ENCODE measurements around the gene FHAD1.

FHAD1 gene

GRCh38 chr1:15326691-15327588 lies 79.9 kb downstream of the FHAD1 start:
- no peak for DNase-seq (ENCODE audit: low read depth, low spot score)

- no peak for DNase-seq (ENCODE audit: low read depth, low spot score)
These were observed 81.5 kb downstream of the FHAD1 start for GRCh38 chr1:15328351-15329103.

- no peak for DNase-seq (ENCODE audit: low read depth, low spot score)
These were observed 82.2 kb downstream of the FHAD1 start for GRCh38 chr1:15329104-15329820.

- no peak for DNase-seq (ENCODE audit: low read depth, low spot score)
These were observed 83.0 kb downstream of the FHAD1 start for GRCh38 chr1:15330028-15330427.

- DNase-seq (ENCODE audit: low read depth, low spot score) = no peak
These were observed 84.2 kb downstream of the FHAD1 start for GRCh38 chr1:15331180-15331579.

GRCh38 chr1:15331734-15332133 lies 84.7 kb downstream of the FHAD1 start:
- DNase-seq (ENCODE audit: low read depth, low spot score) = no peak

GRCh38 chr1:15332525-15332924 lies 85.5 kb downstream of the FHAD1 start:
- DNase-seq (ENCODE audit: low read depth, low spot score) = no peak

GRCh38 chr1:15332952-15333715 lies 86.1 kb downstream of the FHAD1 start:
- no peak for DNase-seq (ENCODE audit: low read depth, low spot score)

- DNase-seq (ENCODE audit: low read depth, low spot score) = no peak
These were observed 88.0 kb downstream of the FHAD1 start for GRCh38 chr1:15334995-15335394.

- no peak for DNase-seq (ENCODE audit: low read depth, low spot score)
These were observed 89.8 kb downstream of the FHAD1 start for GRCh38 chr1:15336866-15337265.

- DNase-seq (ENCODE audit: low read depth, low spot score) = no peak
These were observed 90.8 kb downstream of the FHAD1 start for GRCh38 chr1:15337656-15338402.

- no peak for DNase-seq (ENCODE audit: low read depth, low spot score)
These were observed 92.5 kb downstream of the FHAD1 start for GRCh38 chr1:15339570-15339969.

- DNase-seq (ENCODE audit: low read depth, low spot score) = no peak
These were observed 94.2 kb downstream of the FHAD1 start for GRCh38 chr1:15341228-15341627.

- no peak for DNase-seq (ENCODE audit: low read depth, low spot score)
These were observed 94.8 kb downstream of the FHAD1 start for GRCh38 chr1:15341634-15342407.

GRCh38 chr1:15342408-15342967 lies 95.5 kb downstream of the FHAD1 start:
- DNase-seq (ENCODE audit: low read depth, low spot score) = no peak

GRCh38 chr1:15343099-15343498 lies 96.1 kb downstream of the FHAD1 start:
- no peak for DNase-seq (ENCODE audit: low read depth, low spot score)

- DNase-seq (ENCODE audit: low read depth, low spot score) = no peak
These were observed 96.7 kb downstream of the FHAD1 start for GRCh38 chr1:15343729-15344128.

GRCh38 chr1:15344380-15344779 lies 97.4 kb downstream of the FHAD1 start:
- no peak for DNase-seq (ENCODE audit: low read depth, low spot score)
